Sigmoid colon (tissue), 4 donors: ENCODE measurements around the gene MACROD2.

Experiments
- EP300 ChIP-seq, 4 donors: sonication (generic); formaldehyde crosslinking; IDR thresholded peaks; one replicate each; pipeline ENCODE4 v1.6.1; 2017; ENCODE audit warnings: antibody characterized with exemption in 4 of 4
- POLR2A ChIP-seq, 2 donors: fragments of 450-650 bp; IDR thresholded peaks; one replicate each; pipeline ENCODE4 v1.6.1; 2016; ENCODE audit warnings: antibody characterized with exemption in 2 of 2, mild to moderate bottlenecking in 2 of 2, moderate library complexity in 2 of 2
- TF ChIP-seq, protein P1 (sequence below), 4 experiments: fragments of 450-650 bp in 3 of 4; fragments of 200-600 bp in 1 of 4; IDR thresholded peaks; one replicate each; pipeline ENCODE4 v1.5.1; 2016 to 2019; ENCODE audit warnings: antibody characterized with exemption in 4 of 4, mild to moderate bottlenecking in 3 of 4, moderate library complexity in 2 of 4

- TF ChIP-seq, protein P1, sequence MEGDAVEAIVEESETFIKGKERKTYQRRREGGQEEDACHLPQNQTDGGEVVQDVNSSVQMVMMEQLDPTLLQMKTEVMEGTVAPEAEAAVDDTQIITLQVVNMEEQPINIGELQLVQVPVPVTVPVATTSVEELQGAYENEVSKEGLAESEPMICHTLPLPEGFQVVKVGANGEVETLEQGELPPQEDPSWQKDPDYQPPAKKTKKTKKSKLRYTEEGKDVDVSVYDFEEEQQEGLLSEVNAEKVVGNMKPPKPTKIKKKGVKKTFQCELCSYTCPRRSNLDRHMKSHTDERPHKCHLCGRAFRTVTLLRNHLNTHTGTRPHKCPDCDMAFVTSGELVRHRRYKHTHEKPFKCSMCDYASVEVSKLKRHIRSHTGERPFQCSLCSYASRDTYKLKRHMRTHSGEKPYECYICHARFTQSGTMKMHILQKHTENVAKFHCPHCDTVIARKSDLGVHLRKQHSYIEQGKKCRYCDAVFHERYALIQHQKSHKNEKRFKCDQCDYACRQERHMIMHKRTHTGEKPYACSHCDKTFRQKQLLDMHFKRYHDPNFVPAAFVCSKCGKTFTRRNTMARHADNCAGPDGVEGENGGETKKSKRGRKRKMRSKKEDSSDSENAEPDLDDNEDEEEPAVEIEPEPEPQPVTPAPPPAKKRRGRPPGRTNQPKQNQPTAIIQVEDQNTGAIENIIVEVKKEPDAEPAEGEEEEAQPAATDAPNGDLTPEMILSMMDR (IDR thresholded peaks at IDR 0.05): no peak
- no peak for TF ChIP-seq POLR2A (IDR thresholded peaks at IDR 0.05)
- no peak for TF ChIP-seq EP300 (IDR thresholded peaks at IDR 0.05)
Observed at GRCh38 chr20:14724468-14724867, 729.2 kb downstream of the MACROD2 start.
